SIG-M5 (cell line): ENCODE data around the gene TTC33.
"Not testable (repeated sequence)": the region's sequence is repeated elsewhere in the genome, so short reads cannot be mapped to it uniquely, and the experiment has no call there.

Experiments used
- DNase-seq: peaks from one replicate; lab custom pipeline; 2025; lab: John Stamatoyannopoulos, UW

The TTC33 gene

GRCh38 chr5:40679913-40680681 is 75.7 kb downstream of the TTC33 start, which contains the start of gene PTGER4:
PTGER4 (plus strand) TSS chr5:40679915; CDS start chr5:40680994, 1,079 bp downstream.
- no peak for DNase-seq

GRCh38 chr5:40679148-40679912 is 76.4 kb downstream of the TTC33 start:
- DNase-seq = peak; percentile 47

- DNase-seq = no peak
These were observed 77.2 kb downstream of the TTC33 start for GRCh38 chr5:40678460-40679147.

GRCh38 chr5:40678026-40678425 is 77.7 kb downstream of the TTC33 start:
- DNase-seq = no peak

- DNase-seq = no peak
These were observed 78.3 kb downstream of the TTC33 start for GRCh38 chr5:40677456-40677855.

GRCh38 chr5:40676613-40677343 is 79.0 kb downstream of the TTC33 start:
- no peak for DNase-seq

- DNase-seq = no peak
These were observed 80.2 kb downstream of the TTC33 start for GRCh38 chr5:40675396-40676133.

- DNase-seq = no peak
These were observed 81.0 kb downstream of the TTC33 start for GRCh38 chr5:40674661-40675235.

- peak; percentile 35 for DNase-seq
These were observed 83.3 kb downstream of the TTC33 start for GRCh38 chr5:40672425-40672824.

GRCh38 chr5:40669606-40670390 is 86.0 kb downstream of the TTC33 start:
- DNase-seq = no peak

- DNase-seq = no peak
These were observed 88.5 kb downstream of the TTC33 start for GRCh38 chr5:40667161-40667663.

- DNase-seq = no peak
These were observed 89.1 kb downstream of the TTC33 start for GRCh38 chr5:40666657-40667056.

GRCh38 chr5:40665635-40666298 is 90.0 kb downstream of the TTC33 start:
- no peak for DNase-seq

- DNase-seq = no peak
These were observed 95.0 kb downstream of the TTC33 start for GRCh38 chr5:40660751-40661150.

- DNase-seq = no peak
These were observed 99.0 kb downstream of the TTC33 start for GRCh38 chr5:40656766-40657165.

GRCh38 chr5:40656091-40656490 is 99.7 kb downstream of the TTC33 start:
- DNase-seq = not testable (repeated sequence)

GRCh38 chr5:40655138-40655537 is 100.6 kb downstream of the TTC33 start:
- no peak for DNase-seq

- DNase-seq = no peak
These were observed 101.3 kb downstream of the TTC33 start for GRCh38 chr5:40654377-40654991.
